ENCODE data around the gene SIGLEC10. TPM values are rescaled to one million over a fixed set of nuclear protein-coding genes. Genes with fewer than 3 reads are reported as not detected.
"Not testable (repeated sequence)": the region's sequence is repeated elsewhere in the genome, so short reads cannot be mapped to it uniquely, and the experiment has no call there.

SIGLEC10 gene
- total RNA-seq, 1 experiment from 2014 or later, result not detected

DNA sequence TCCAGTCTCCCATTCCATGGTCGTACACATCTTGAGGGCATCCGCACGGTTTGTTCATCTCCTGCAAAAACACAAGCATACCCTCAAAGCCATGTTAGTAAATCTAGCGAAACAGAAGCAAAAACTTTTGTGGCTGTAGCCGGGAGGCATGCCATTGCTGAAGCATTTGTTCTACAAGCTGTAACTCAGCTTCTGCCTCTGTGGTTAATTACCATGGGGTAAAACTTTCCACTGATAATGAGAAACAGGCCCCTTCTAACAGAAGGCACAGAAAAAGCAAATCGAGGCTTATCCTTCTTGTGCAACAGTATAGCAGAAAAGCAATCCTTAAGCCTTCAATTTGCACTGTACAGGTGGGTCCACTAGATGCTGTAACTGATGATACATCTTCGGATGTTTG is 17.5 kb downstream of the SIGLEC10 start:
- DNase-seq (ENCODE audit: low spot score); in situ Hi-C loops (cut with HindIII; ENCODE audit: low sequenced_read_pairs): not testable (repeated sequence)

DNA sequence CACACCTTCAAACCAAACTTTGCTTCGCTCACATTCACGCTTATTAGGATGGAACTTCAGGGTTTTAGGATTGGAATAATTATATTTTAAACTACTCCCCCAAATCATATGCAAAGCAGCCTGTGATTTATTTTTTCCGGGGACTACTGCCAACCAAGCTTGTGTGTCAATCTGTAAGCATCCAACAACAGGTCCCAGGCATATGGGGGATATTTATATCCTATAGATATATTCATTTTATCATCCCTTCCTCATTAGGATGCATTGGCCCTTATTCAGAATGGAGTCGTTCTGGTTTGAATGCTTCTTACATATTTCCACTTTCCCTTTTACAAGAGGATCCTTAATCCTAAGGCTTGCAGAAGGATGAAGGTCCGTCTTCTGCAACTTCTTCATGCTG is 18.2 kb downstream of the SIGLEC10 start:
- no peak for DNase-seq (ENCODE audit: low spot score)
- in situ Hi-C loops (cut with HindIII; ENCODE audit: low sequenced_read_pairs), result no loop called here

DNA sequence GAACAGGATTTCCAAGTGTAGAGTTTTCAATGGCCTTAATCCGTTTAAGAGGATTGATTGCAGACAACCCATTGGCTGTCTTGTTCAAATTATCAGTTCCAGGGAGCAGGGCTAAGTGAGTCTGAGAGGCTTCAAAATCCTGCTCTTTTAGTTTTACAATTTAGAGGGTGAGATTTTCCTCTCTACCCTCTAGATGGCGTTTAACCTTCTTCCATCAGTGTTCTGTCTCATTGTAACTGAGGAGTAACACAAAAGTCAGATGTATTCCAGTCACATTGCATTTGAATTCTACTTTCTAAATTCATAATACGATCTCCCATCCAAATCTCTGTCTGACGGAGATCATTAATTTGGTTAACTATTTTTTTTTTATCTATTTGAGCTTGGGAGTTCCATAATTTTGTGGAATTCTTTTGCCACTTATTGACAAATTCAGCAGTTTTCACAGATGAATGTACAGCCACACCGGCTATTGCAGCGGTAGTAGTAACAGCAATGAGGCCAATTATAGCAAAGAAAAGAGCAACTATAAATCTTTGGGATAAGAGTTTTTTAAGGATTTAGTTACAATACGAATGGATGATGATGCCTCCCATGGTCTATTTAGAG is 19.2 kb downstream of the SIGLEC10 start:
- in situ Hi-C loops (cut with HindIII; ENCODE audit: low sequenced_read_pairs), result no loop called here
- peak; percentile 54 for DNase-seq (ENCODE audit: low spot score)

DNA sequence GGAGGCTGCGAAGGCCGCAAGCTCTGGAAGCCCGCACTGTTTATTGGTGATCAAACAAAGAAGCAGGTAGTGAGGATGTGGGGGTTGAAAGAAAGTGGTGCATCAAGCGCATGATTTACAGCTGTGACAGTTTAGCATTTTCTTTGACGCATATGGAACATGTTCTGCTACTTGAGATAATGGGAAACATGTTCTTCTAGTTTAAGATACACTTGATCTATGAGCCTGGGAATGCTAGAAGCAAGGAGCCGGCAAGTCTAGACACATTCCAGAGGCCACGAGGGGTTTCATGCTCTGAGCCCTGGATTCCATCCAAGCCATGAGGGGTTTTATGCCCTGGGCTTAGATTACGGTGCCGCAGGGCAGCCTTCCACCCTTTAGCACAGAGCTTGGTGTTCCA is 20.0 kb downstream of the SIGLEC10 start:
- DNase-seq (ENCODE audit: low spot score), result not testable (repeated sequence)

DNA sequence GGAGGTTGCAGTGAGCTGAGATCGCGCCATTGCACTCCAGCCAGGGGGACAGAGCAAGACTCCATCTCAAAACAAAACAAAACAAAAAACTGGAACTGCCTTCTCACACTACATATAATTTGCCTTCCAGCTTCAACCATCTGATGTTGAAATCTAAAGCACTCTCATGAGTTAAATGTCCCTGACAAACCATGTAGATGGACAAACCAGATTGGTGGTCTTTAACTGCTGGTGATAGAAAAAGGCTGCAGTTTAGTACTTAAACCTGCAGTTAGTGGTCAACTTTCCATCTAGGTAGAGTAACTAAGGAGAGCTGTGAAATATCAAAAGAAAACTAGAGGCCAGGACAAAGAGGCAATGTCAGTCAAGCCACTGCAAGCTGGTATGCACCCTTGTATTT is 21.3 kb downstream of the SIGLEC10 start:
- DNase-seq (ENCODE audit: low spot score), result no peak
- in situ Hi-C loops (cut with HindIII; ENCODE audit: low sequenced_read_pairs), result no loop called here

More for the DNA sequence above, 20.0 kb downstream of the SIGLEC10 start:
- in situ Hi-C loops (cut with HindIII; ENCODE audit: low sequenced_read_pairs), result not testable (repeated sequence)

DNA sequence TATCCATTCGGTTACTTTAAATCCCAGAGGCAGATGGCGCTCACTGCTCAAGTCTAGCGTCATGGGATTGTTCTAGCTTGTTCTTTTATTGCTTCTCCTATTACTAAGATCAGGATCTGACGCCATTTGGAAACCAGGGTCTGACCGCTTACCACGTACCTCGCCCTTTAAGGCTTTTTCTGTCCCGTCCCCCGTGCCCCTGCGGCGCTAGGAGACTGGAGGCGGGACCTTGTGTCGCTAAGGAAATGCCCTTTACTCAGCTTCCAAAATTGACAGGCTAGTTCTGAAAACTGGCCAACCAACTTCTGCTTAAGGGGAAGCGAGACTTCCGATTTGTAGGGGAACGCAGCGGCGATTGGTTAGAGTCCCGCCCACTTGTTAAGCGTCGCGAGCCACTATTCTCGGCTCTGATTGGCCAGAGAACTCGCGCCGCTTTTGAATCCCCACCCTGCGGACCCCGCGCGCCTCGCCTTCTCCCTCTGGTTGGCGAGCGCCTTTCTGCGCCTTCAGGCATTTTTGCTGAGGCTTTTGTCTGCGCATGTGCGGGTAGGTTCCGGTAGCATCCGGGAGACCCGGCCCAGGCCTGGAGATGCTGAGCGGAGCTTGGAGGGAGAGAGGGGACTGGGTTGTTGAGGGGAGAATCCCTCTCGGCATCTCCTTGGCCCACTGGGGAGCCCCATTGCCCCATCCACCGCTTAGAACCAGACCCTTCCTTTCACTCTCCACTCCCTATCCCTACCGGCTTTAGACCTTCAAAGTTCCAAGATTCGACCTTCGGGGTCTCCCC is 23.2 kb downstream of the SIGLEC10 start:
- in situ Hi-C loops (cut with HindIII; ENCODE audit: low sequenced_read_pairs), result no loop called here
- DNase-seq (ENCODE audit: low spot score), result peak; percentile 99

DNA sequence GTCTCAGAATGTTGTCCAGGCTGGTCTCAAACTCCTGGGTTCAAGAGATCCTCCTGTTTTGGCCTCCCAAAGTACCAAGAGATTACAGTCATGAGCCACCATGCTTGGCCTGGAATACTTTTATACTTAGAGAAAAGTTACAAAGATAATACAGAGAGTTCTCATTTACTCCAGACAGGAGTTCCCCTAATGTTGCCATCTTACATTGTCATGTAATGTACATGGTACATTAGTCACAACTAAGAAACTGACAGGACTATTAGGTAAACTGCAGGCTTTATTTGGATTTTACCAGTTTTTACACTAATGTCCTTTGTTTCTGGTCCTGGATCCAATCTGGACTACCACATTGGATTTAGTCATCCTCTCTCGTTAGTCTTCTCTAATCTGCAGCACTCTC is 24.7 kb downstream of the SIGLEC10 start:
- in situ Hi-C loops (cut with HindIII; ENCODE audit: low sequenced_read_pairs), result no loop called here
- DNase-seq (ENCODE audit: low spot score), result no peak

DNA sequence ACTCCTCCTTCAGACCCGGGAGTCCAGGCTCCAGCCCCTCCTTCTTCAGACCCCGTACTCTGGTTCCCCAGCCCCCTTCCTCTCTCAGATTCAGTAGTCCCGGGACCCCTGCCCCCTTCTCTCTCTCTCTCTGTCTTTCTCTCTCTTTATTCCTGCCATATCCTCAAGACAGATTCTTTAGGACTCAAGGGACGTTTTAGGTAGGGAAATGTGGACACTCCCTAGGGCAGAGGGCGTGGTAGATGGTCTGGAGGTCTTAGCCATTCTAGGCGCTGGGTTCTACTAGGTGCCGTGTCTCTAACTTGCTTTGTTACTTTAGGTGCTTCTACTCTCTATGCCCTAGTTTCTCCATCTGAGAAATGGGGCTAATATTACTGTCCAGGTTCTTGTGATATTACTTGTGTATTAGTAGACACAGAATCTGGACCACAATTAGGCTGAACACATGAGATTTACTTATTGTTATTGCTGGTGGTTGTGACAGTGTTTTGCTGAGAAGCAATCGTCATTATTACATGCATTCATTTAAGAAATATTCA is 26.3 kb downstream of the SIGLEC10 start:
- in situ Hi-C loops (cut with HindIII; ENCODE audit: low sequenced_read_pairs), result no loop called here
- DNase-seq (ENCODE audit: low spot score), result no peak

DNA sequence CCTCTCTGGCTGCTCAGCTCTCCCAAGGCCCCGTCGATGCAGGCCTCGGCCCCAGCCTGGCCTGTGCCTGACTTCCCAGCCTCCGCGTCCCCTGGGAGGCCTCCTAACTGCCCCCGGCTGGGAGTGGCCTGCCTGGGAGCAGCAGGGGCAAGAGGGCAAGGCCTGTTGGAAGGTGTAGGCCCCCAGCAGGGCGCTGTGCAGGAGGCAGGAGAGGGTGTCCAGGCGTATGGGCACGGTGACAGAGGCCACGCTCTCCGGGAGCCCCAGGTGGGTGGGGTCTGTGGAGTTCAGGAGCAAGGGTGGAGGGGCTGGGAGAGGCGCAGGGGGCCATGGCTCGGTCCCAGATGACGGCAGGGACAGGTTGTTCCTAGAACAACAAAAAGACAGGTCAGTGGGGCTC is 28.3 kb downstream of the SIGLEC10 start:
- DNase-seq (ENCODE audit: low spot score), result no peak
- in situ Hi-C loops (cut with HindIII; ENCODE audit: low sequenced_read_pairs), result no loop called here

DNA sequence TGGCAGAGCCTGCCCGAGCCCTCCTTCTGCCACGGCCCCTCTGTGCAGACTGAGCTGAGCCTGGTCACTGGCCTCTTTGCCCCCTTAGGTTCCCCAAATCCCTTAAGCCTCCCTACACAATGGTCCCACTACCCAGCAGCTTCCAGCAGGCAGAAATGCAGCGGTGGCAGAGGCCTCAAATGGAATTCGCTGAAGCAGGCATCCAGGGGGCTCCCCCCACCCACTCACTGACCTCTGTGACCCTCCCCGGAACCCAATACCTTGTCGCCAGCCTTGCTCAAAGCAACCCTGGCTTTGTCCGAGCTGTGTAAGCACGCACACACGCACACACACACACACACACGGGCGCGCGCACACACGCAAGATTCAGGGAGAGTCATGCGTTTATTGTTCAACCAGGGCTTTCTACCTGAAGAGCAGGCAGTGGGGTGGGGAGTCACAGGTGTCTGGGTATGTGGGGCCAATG is 29.5 kb downstream of the SIGLEC10 start, which contains the start of gene LIM2:
LIM2 (minus strand) TSS at position 51 of the 466 bp plus-strand sequence. CDS start 531 bp downstream, outside the sequence.
- no peak for DNase-seq (ENCODE audit: low spot score)
- in situ Hi-C loops (cut with HindIII; ENCODE audit: low sequenced_read_pairs), result no loop called here

DNA sequence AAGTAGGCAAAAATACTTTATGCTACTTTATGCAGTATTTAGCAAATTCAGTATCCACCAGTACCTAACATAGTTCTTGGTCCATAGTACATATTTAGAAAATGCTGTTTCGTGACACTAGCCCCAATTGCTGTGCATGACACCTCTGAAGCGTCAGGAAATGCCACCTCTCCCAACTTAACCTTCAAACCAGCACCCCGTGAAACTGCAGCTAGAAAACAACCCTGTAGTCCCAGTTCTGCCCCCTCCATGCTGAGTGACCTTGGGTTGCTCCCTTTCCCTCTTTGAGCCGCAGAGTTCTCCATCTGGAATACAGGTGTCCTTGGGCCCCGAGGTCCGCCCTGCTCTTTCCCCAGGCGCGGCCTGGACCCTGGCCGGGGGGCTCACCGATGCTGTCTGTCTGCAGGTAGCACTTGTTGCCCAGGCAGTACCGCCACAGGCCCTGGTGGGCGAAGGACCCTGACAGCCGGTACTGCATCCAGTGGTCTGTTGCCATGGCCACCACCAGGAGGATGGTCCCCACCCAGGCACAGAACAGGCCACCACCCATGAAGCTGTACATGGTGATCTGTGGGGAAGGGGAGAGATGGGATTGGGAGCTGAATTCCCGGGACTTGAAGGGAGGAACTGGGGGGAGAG is 30.4 kb downstream of the SIGLEC10 start:
- DNase-seq (ENCODE audit: low spot score), result no peak
- in situ Hi-C loops (cut with HindIII; ENCODE audit: low sequenced_read_pairs), result no loop called here

DNA sequence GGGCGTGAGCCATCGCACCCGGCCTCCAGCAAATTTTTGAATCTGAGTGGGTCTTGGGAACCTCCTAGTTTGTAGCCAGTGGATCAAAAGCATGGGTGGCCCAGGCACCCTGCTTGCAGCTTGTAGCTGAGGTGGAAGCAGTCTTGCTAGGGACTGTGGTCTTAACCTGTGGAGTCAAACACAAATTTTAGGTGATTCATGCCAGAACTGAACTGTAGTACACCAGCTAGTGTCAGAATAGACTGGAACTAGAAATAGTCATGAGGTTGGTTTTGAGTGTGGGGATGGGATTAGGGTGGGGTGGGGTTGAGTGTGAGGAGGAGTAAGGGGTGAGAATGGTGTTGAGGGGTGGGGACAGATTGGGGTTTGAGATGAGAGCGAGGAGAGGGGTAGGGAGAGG is 35.4 kb downstream of the SIGLEC10 start:
- in situ Hi-C loops (cut with HindIII; ENCODE audit: low sequenced_read_pairs), result no loop called here
- no peak for DNase-seq (ENCODE audit: low spot score)

DNA sequence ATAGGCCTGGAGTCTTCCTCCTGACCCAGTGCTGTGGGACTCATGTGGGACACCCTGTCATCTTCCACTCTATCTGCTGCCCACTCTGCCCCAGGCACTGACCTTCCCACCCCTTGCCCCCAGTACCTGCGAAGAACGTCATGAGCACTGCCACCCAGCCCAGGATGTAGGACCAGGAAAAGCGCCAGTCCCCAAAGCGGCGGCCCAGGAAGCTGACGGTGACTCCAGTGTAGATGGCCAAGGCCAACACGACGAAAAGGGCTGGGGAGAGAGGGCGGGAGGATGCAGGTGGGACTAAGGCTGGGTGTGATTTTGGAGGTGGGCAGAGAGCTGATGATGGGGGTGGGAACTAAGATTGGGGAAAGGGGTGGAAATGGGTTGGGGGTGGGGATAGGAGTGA is 37.1 kb downstream of the SIGLEC10 start:
- in situ Hi-C loops (cut with HindIII; ENCODE audit: low sequenced_read_pairs), result no loop called here
- no peak for DNase-seq (ENCODE audit: low spot score)

DNA sequence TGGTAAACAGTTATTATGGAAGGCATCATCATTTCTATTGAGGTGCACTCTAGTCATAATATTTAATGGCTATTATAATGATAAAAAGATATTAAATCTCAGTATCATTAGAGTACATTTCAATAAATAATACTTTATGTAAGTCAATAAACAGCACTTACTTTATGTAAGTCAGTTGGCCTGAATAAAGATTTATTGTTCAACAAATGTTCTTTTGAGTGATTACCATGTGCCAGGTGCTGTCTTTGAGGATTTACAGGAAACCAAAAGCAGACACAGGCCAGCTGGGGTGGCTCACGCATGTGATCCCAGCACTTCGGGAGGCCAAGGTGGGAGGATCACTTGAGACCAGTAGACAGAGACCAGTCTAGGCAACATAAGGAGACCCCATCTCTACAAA is 40.0 kb downstream of the SIGLEC10 start:
- in situ Hi-C loops (cut with HindIII; ENCODE audit: low sequenced_read_pairs), result no loop called here
- no peak for DNase-seq (ENCODE audit: low spot score)

DNA sequence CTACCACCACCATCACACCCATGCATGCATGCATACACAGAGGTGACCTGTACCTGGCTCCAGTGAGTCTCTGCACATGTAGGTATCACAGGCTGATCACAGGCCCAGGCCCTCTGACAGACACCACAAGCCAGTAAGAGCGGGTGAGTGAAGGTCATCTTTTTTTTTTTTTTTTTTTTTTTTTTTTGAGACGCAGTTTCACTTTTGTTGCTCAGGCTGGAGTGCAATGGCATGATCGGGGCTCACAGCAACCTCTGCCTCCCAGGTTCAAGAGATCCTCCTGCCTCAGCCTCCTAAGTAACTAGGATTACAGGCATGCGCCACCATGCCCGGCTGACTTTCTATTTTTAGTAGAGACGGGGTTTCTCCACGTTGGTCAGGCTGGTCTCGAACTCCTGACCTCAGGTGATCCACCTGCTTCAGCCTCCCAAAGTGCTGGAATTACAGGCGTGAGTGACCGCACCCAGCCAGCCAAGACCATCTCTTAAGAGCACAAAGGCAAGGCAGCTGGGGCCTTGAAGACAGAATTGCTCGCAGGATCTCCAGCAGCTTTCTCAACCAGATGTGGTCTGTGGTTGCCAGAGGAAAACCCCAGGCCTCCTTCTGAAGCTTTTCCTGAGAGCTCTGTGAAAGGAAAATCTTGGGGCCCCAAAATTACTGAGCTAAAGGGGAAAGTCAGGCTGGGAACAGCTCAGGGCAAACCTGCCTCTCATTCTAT is 41.8 kb downstream of the SIGLEC10 start:
- in situ Hi-C loops (cut with HindIII; ENCODE audit: low sequenced_read_pairs), result no loop called here
- DNase-seq (ENCODE audit: low spot score), result no peak

DNA sequence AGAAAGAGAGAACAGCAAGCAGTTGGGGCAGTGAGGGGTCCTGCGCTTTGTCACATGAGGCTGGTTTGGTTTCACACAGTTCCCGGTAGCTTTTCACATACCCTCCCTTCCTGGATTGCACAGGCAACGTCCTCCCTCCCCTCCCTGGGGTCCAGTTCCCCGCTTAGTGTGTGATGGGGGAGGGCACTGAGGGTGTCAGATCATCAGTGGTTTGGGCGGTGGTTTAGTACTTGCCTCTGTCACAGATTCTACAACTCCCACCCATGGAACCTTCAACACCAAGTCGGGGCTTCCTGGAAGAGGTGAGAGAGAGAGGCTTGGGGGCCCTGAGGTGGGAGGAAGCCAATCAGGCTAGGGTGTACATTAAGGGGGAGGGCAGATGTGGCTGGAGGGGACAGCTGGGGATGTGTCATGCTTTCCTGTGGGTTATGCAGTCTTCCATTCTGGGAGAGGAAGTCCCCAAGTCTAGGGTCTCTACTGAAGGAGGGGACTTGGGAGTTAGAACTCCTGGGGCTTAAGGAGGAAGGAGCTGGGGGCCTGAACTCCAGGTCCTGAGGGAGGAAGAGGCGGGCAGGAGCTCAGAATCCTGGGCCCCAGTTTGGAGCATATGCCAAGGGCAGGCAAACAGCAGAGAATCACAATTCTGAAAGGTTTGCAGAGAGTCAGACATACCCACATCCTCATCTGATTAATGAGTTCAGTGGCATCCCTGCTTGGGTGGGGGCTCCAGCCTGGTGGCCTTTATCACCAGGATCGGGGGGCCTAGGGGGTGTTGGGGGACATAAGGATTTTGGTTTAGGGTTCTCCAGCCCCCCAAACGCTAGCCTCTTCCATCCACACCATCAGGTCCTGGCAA is 44.6 kb downstream of the SIGLEC10 start, which contains the start of gene NKG7:
NKG7 (minus strand) TSS at position 6 of the 856 bp plus-strand sequence. CDS start 119 bp downstream, outside the sequence.
- in situ Hi-C loops (cut with HindIII; ENCODE audit: low sequenced_read_pairs), result no loop called here
- DNase-seq (ENCODE audit: low spot score), result no peak

DNA sequence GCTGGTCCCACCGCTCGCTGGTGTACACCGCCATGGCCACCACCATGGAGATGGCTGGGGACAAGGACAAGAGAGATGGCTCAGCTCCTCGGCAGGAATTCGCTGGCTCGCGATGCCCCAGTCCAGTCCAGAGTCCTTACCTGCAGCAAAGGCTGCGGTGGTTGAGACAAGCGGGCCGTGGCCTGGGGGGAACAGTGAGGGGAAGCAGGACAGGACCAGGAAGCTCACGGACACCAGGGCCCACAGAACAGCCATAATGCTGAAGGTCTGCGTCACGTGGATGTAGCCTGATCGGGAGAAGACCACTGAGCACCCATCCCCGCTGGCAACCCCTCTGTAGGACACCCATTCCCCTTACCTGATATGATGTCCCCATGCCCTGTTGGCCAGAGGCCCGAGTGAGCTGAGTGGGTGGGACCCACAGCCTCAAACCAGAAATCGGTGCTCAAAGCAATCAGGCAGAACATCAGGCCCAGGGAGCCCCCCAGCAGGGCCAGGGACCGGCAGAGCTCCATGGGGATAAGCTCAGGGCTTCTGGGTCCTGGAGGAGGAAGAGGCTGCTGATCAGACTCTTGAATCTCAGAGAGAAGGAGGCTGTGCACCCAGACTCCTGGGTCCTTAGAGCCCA is 45.3 kb downstream of the SIGLEC10 start:
- no peak for DNase-seq (ENCODE audit: low spot score)
- in situ Hi-C loops (cut with HindIII; ENCODE audit: low sequenced_read_pairs), result no loop called here

DNA sequence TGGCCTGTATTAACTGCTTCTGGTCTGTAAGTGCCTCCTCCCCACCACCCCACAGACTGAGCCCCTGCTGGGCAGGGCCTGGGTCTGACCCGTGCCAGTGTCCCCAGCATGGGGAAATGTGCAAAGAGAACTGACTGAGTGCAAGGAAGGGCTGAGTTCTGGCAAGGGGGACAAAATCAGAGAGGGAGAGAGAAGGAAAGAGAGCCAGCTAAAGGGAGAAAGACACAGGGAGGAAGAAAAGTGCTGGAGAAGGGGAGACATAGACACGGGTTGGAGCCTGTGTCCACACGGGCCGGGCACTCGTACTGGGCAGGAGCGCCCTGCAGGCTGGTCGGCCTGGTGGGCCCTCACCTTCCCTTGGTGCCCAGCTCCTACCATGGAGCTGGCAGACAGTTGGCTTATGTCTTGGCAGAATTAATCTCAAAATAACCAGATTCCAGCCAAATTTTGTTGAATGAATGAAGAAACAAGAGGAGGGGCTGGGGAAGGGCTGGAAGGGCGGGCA is 46.2 kb downstream of the SIGLEC10 start:
- no peak for DNase-seq (ENCODE audit: low spot score)

More for the DNA sequence above, 46.2 kb downstream of the SIGLEC10 start:
- in situ Hi-C loops (cut with HindIII; ENCODE audit: low sequenced_read_pairs), result no loop called here

Data from G401 (cell line).